A549 (cell line): ENCODE data around the gene DUSP10. TPM values are rescaled to one million over a fixed set of nuclear protein-coding genes. Genes with fewer than 3 reads are reported as not detected.
A peak's percentile ranks its signal among the peaks of the same experiment; 100 is the strongest.

Experiments used
- ATAC-seq, 2 experiments: fragments of 200-7000 bp in 1 of 2; fragments of >200 bp in 1 of 2; cut with Nextera tagmentation in 1 of 2; cut with Tn5 transposase in 1 of 2; 3 replicates each; pipeline versions ENCODE4 v1.8.0 to v1.9.1; 2018 to 2020; ENCODE audit warnings: mild to moderate bottlenecking in 1 of 2, moderate library complexity in 1 of 2
- CTCF ChIA-PET: fragments of 300-600 bp; sonication (Branson Sonifier 250); formaldehyde crosslinking; extraction: SDS; loops from one replicate; lab custom pipeline; 2021; ENCODE audit warnings: antibody characterized with exemption, inconsistent platforms; lab: Yijun Ruan, JAX
- POLR2A ChIA-PET: fragments of 350-600 bp; formaldehyde crosslinking; extraction: SDS; loops from one replicate; lab custom pipeline; 2021; ENCODE audit warnings: antibody characterized with exemption, inconsistent platforms; lab: Yijun Ruan, JAX
- DNase-seq, 2 experiments: peaks; one replicate each; pipeline versions ENCODE4 v3.0.0 to v3.0.0-alpha.2; 2011 to 2016; ENCODE audit warnings: low read depth in 1 of 2, low spot score in 1 of 2
- FAIRE-seq: peaks from 2 replicates; lab custom pipeline; 2011; peaks lifted over from hg19 to GRCh38; lab: Jason Lieb, UNC
- H3K27ac ChIP-seq, 2 experiments: fragments of >200 bp; sonication (Bioruptor Twin); formaldehyde crosslinking; 3 replicates each; pipeline ENCODE4 v1.5.1; 2016 to 2017
- H3K4me1 ChIP-seq: fragments of >200 bp; sonication (Bioruptor Twin); formaldehyde crosslinking; 3 replicates; pipeline ENCODE4 v1.6.1; 2016
- H3K4me2 ChIP-seq: fragments of >200 bp; sonication (Bioruptor Twin); formaldehyde crosslinking; 3 replicates; pipeline ENCODE4 v1.6.1; 2016
- H3K4me3 ChIP-seq: fragments of >200 bp; sonication (Bioruptor Twin); formaldehyde crosslinking; 3 replicates; pipeline ENCODE4 v1.5.1; 2016
- H3K9me3 ChIP-seq: fragments of >200 bp; sonication (Bioruptor Twin); formaldehyde crosslinking; 3 replicates; pipeline ENCODE4 v1.6.1; 2016
- ATOH8 ChIP-seq: fragments of 250-450 bp; sonication (Bioruptor Pico); IDR thresholded peaks from 2 replicates; pipeline ENCODE4 v1.5.0; 2020; ENCODE audit warnings: low read depth, mild to moderate bottlenecking, moderate library complexity
- CBX2 ChIP-seq: fragments of 200-600 bp; sonication (generic); IDR thresholded peaks from 2 replicates; pipeline ENCODE4 v1.6.1; 2016; ENCODE audit warnings: low read depth, mild to moderate bottlenecking, borderline replicate concordance
- CHD2 ChIP-seq: fragments of 150-350 bp; IDR thresholded peaks from 2 replicates; pipeline ENCODE4 v1.6.1; 2014; ENCODE audit warnings: low read length; ENCODE audit not compliant: partially characterized antibody
- EHF ChIP-seq: fragments of 250-450 bp; sonication (Bioruptor Pico); IDR thresholded peaks from 2 replicates; pipeline ENCODE4 v1.5.0; 2020; ENCODE audit warnings: mild to moderate bottlenecking
- FOSB ChIP-seq: fragments of 250-450 bp; sonication (Bioruptor Pico); IDR thresholded peaks from 2 replicates; pipeline ENCODE4 v1.5.0; 2020; ENCODE audit warnings: mild to moderate bottlenecking, moderate library complexity
- HDAC2 ChIP-seq: fragments of 200-600 bp; sonication (generic); IDR thresholded peaks from 2 replicates; pipeline ENCODE4 v1.6.1; 2016
- HOXA7 ChIP-seq: fragments of 250-450 bp; sonication (Bioruptor Pico); IDR thresholded peaks from 2 replicates; pipeline ENCODE4 v1.5.0; 2020; ENCODE audit warnings: mild to moderate bottlenecking, moderate library complexity
- KDM5A ChIP-seq: fragments of 200-600 bp; sonication (generic); IDR thresholded peaks from 2 replicates; pipeline ENCODE4 v1.6.1; 2016; ENCODE audit warnings: antibody characterized with exemption, mild to moderate bottlenecking
- NFE2L2 ChIP-seq: fragments of 150-350 bp; conservative IDR thresholded peaks from 2 replicates; pipeline ENCODE4 v1.6.1; 2014; ENCODE audit warnings: low read length
- NPAS2 ChIP-seq: fragments of 250-450 bp; sonication (Bioruptor Pico); IDR thresholded peaks from 2 replicates; pipeline ENCODE4 v1.8.0; 2022; ENCODE audit warnings: mild to moderate bottlenecking, moderate library complexity, borderline replicate concordance
- PHF8 ChIP-seq: fragments of 200-600 bp; sonication (generic); IDR thresholded peaks from 2 replicates; pipeline ENCODE4 v1.6.1; 2016; ENCODE audit warnings: low read depth, mild to moderate bottlenecking, antibody characterized with exemption, moderate library complexity, borderline replicate concordance
- POLR2A ChIP-seq: IDR thresholded peaks from 2 replicates; pipeline ENCODE4 v1.6.1; 2012; ENCODE audit warnings: mild to moderate bottlenecking, low read length
- POLR2AphosphoS2 ChIP-seq: conservative IDR thresholded peaks from 2 replicates; pipeline ENCODE4 v1.6.1; 2012; ENCODE audit warnings: low read length, improper control_type of control experiment, inconsistent platforms
- RAD21 ChIP-seq, 2 experiments: fragments of >200 bp in 1 of 2; sonication (Bioruptor Twin) in 1 of 2; formaldehyde crosslinking in 1 of 2; IDR thresholded peaks in 1 of 2; conservative IDR thresholded peaks in 1 of 2; 2 replicates in 1 of 2; 3 replicates in 1 of 2; pipeline ENCODE4 v1.6.1; 2012 to 2018; ENCODE audit warnings: inconsistent platforms in 1 of 2
- RCOR1 ChIP-seq: fragments of 150-350 bp; IDR thresholded peaks from 2 replicates; pipeline ENCODE4 v1.6.1; 2014; ENCODE audit warnings: antibody characterized with exemption, low read length, low read depth
- REST ChIP-seq: fragments of 200-600 bp; sonication (generic); IDR thresholded peaks from 2 replicates; pipeline ENCODE4 v1.6.1; 2016; ENCODE audit warnings: antibody characterized with exemption, mild to moderate bottlenecking, moderate library complexity
- RNF2 ChIP-seq: fragments of 200-600 bp; sonication (generic); IDR thresholded peaks from 2 replicates; pipeline ENCODE4 v1.6.1; 2016; ENCODE audit warnings: low read depth, mild to moderate bottlenecking, antibody characterized with exemption, moderate library complexity, borderline replicate concordance
- SREBF2 ChIP-seq: fragments of 450-650 bp; IDR thresholded peaks from 2 replicates; pipeline ENCODE4 v1.6.1; 2014; ENCODE audit warnings: mild to moderate bottlenecking, moderate library complexity
- TFCP2L1 ChIP-seq: fragments of 250-450 bp; sonication (Bioruptor Pico); IDR thresholded peaks from 2 replicates; pipeline ENCODE4 v1.5.0; 2021; ENCODE audit warnings: mild to moderate bottlenecking
- TP53 ChIP-seq: fragments of 250-450 bp; sonication (Bioruptor Pico); IDR thresholded peaks from 2 replicates; pipeline ENCODE4 v1.5.0; 2021; ENCODE audit warnings: mild to moderate bottlenecking, moderate library complexity
- ZSCAN20 ChIP-seq: fragments of 250-450 bp; sonication (Bioruptor Pico); IDR thresholded peaks from 2 replicates; pipeline ENCODE4 v1.8.0; 2022; ENCODE audit warnings: mild to moderate bottlenecking, moderate library complexity
- WGBS: methylation state at CpG from one replicate; pipeline ENCODE4 v1.1.6; 2017; ENCODE audit errors: missing lambda C conversion rate; 5-methylcytosine and 5-hydroxymethylcytosine counted together
- polyA plus RNA-seq, 4 experiments: library from polyadenylated mRNA; depleted of rRNA in 3 of 4; stranded (reverse); fragments of >200 nt; fragmentation: RNase III in 1 of 4; extraction: RNeasy Plus Mini Kit Qiagen cat#74134 plus additional on column Dnase treatment in 1 of 4; gene quantifications; 2 replicates in 3 of 4; 3 replicates in 1 of 4; pipeline ENCODE4 v1.2.3, GENCODE V29; 2011 to 2017
- TF ChIP-seq, protein P1 (sequence below): fragments of >200 bp; sonication (Bioruptor Twin); formaldehyde crosslinking; IDR thresholded peaks from 3 replicates; pipeline ENCODE4 v1.5.1; 2016
- TF ChIP-seq, protein P2 (sequence below): IDR thresholded peaks from 2 replicates; pipeline ENCODE4 v1.6.1; 2012

DUSP10 gene
- polyA plus RNA-seq, 2 of the 4 experiments (the other 2 are of a cell fraction) = 4.8 to 5.2 TPM

GRCh38 chr1:221708076-221708571, 33.8 kb downstream of the DUSP10 start:
- 87% methylated on average over 5 of the region's 5 CpGs for WGBS
- Histone ChIP-seq H3K4me3 (no peak overlapping the region), H3K9me3 (no peaks in the 10 kb centered on the region), H3K27ac (peak overlapping the region; percentile 54 to 55; a peak in 4 of 6 replicates), H3K4me1 (peaks cover 54% of the 10 kb centered on the region), H3K4me2 (peak overlapping the region; percentile 60; the same call in 2 of the 3 replicates)
- no peak for TF ChIP-seq RNF2
- TF ChIP-seq POLR2A = no peak
- ChIA-PET CTCF (no interaction called here), POLR2A (interaction anchor here (1.2 kb wide), 1 partner anchor 34 kb away, joined by 4 read pairs; the partner anchor contains the start of gene DUSP10)
- FAIRE-seq (no peak), ATAC-seq (no peak), DNase-seq (no peak)

DNA sequence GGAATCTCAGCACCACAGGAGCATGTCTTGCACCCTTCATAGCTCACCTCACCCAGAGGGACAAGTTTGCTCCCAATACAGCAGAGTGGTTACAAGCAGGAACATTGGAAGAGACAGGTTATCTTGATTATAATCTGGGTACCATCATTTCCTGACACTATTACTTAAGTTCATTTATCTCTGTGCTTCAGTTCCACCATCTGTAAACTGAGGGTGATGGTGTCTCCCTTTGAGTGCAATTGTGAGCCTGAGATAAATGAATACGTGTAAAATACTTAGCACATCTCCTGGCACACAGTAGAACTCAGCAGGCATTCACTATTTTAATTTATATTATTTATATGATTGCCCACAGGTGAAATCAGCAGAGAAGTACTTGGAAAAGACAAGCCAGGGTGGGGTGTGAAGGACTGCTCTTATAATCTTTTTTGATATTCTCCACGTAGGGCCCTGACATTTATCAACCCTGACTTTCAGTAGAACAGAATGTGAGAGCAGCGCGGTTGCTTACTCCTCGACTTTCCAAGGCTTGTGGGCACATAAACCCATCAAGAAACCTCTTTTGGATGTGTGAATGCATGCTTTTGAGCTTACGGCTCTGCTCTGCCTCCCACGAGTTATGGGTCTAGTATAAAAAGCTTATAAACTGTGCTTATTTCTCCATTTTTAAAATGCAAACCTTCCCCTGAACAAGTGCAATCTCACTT, 34.9 kb downstream of the DUSP10 start:
- no peak for FAIRE-seq
- CTCF ChIA-PET = interaction anchor here (1.5 kb wide), 1 partner anchor 302 kb away, joined by 5 read pairs; no protein-coding TSS in a partner anchor
- POLR2A ChIA-PET = no interaction called here

GRCh38 chr1:221706191-221706590, 35.7 kb downstream of the DUSP10 start:
- 95% methylated on average over 12 of the region's 12 CpGs for WGBS
- H3K4me3 ChIP-seq = no peak overlapping the region
- H3K9me3 ChIP-seq = no peaks in the 10 kb centered on the region
- no peak overlapping the region for H3K27ac ChIP-seq
- ChIA-PET POLR2A (no interaction called here), CTCF (interaction anchor here (1.5 kb wide), 1 partner anchor 303 kb away, joined by 5 read pairs; no protein-coding TSS in a partner anchor)
- no peak for DNase-seq
- H3K4me1 ChIP-seq = peaks cover 44% of the 10 kb centered on the region
- TF ChIP-seq TP53 (no peak), KDM5A (no peak), HOXA7 (CRISPR knock-in tag) (no peak), RCOR1 (no peak), ZSCAN20 (CRISPR knock-in tag) (no peak), CBX2 (no peak), HDAC2 (no peak)
- TF ChIP-seq, protein P1, sequence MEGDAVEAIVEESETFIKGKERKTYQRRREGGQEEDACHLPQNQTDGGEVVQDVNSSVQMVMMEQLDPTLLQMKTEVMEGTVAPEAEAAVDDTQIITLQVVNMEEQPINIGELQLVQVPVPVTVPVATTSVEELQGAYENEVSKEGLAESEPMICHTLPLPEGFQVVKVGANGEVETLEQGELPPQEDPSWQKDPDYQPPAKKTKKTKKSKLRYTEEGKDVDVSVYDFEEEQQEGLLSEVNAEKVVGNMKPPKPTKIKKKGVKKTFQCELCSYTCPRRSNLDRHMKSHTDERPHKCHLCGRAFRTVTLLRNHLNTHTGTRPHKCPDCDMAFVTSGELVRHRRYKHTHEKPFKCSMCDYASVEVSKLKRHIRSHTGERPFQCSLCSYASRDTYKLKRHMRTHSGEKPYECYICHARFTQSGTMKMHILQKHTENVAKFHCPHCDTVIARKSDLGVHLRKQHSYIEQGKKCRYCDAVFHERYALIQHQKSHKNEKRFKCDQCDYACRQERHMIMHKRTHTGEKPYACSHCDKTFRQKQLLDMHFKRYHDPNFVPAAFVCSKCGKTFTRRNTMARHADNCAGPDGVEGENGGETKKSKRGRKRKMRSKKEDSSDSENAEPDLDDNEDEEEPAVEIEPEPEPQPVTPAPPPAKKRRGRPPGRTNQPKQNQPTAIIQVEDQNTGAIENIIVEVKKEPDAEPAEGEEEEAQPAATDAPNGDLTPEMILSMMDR = no peak
- H3K4me2 ChIP-seq = no peak overlapping the region
- no peak for ATAC-seq
- FAIRE-seq = no peak

More for the DNA sequence above, 34.9 kb downstream of the DUSP10 start:
- no peak overlapping the region for H3K4me3 ChIP-seq
- H3K9me3 ChIP-seq = no peaks in the 10 kb centered on the region
- TF ChIP-seq CHD2 = no peak
- no peak for TF ChIP-seq POLR2AphosphoS2
- no peak for TF ChIP-seq HOXA7 (CRISPR knock-in tag)
- TF ChIP-seq SREBF2 = no peak
- no peak for TF ChIP-seq EHF (CRISPR knock-in tag)
- no peak for TF ChIP-seq REST
- no peak for TF ChIP-seq TFCP2L1 (CRISPR knock-in tag)
- TF ChIP-seq, protein P2, sequence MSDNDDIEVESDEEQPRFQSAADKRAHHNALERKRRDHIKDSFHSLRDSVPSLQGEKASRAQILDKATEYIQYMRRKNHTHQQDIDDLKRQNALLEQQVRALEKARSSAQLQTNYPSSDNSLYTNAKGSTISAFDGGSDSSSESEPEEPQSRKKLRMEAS = no peak
- TF ChIP-seq RAD21 (conservative IDR thresholded peaks at IDR 0.05 in 1 of 2, IDR thresholded peaks at IDR 0.05 in 1 of 2) = no peak
- no peak for TF ChIP-seq PHF8
- no peak for TF ChIP-seq FOSB (CRISPR knock-in tag)
- TF ChIP-seq NPAS2 = no peak
- TF ChIP-seq ATOH8 (CRISPR knock-in tag) = no peak
- no peak for TF ChIP-seq NFE2L2
- TF ChIP-seq RCOR1 = no peak
- DNase-seq (no peak), ATAC-seq (no peak)
- peaks cover 45% of the 10 kb centered on the region for H3K4me1 ChIP-seq
- H3K4me2 ChIP-seq = no peak overlapping the region
- WGBS = 80% methylated on average over 7 of the region's 7 CpGs
- no peak overlapping the region for H3K27ac ChIP-seq
